Esophagus squamous epithelium (tissue), 5 donors: ENCODE data around the gene AUTS2. TPM values are rescaled to one million over a fixed set of nuclear protein-coding genes. Genes with fewer than 3 reads are reported as not detected.

ENCODE experiments used
- DNase-seq: peaks from one replicate; lab custom pipeline; 2025; lab: John Stamatoyannopoulos, UW
- H3K27ac ChIP-seq, 4 donors: fragments of 200-600 bp; sonication (generic); one replicate each; pipeline ENCODE4 v1.5.1; 2016 to 2019; ENCODE audit warnings: mild to moderate bottlenecking in 1 of 4
- H3K27me3 ChIP-seq, 4 donors: fragments of 200-600 bp; sonication (generic); 1 replicate in 3 of 4; 2 replicates in 1 of 4; pipeline versions ENCODE4 v1.5.1 to v1.6.0; 2017 to 2021; ENCODE audit warnings: antibody characterized with exemption in 1 of 4
- H3K36me3 ChIP-seq, 3 donors: fragments of 200-600 bp; sonication (generic); one replicate each; pipeline ENCODE4 v1.5.1; 2016 to 2019
- H3K4me1 ChIP-seq, 3 donors: fragments of 200-600 bp; sonication (generic); one replicate each; pipeline ENCODE4 v1.5.1; 2017 to 2019
- H3K4me3 ChIP-seq, 4 donors: fragments of 200-600 bp; sonication (generic); 1 replicate in 3 of 4; 2 replicates in 1 of 4; pipeline ENCODE4 v1.5.1; 2016 to 2019; ENCODE audit warnings: mild to moderate bottlenecking in 2 of 4, moderate library complexity in 1 of 4
- H3K9me3 ChIP-seq, 3 donors: fragments of 200-600 bp; sonication (generic); one replicate each; pipeline ENCODE4 v1.5.1; 2016 to 2019
- POLR2A ChIP-seq, 4 donors: fragments of 450-650 bp; IDR thresholded peaks; one replicate each; pipeline ENCODE4 v1.6.1; 2017; ENCODE audit warnings: antibody characterized with exemption in 4 of 4, mild to moderate bottlenecking in 4 of 4, moderate library complexity in 3 of 4
- WGBS, 2 donors: methylation state at CpG; one replicate each; pipeline ENCODE4 v1.1.5; 2018; 5-methylcytosine and 5-hydroxymethylcytosine counted together
- intact Hi-C: fragments of 100-400 bp; cut with DNase I; formaldehyde crosslinking; loops from one replicate; pipeline ENCODE4 v1.15.0; 2022
- total RNA-seq, 4 donors: library from RNA; depleted of rRNA; stranded (reverse); fragments of >200 nt; gene quantifications; one replicate each; pipeline ENCODE4 v1.1.0, GENCODE V29; 2016
- TF ChIP-seq, protein P1 (sequence below), 6 experiments: fragments of 450-650 bp in 4 of 6; fragments of 200-600 bp in 2 of 6; sonication (generic) in 2 of 6; IDR thresholded peaks; one replicate each; pipeline ENCODE4 v1.5.1; 2016 to 2019; ENCODE audit warnings: antibody characterized with exemption in 6 of 6, mild to moderate bottlenecking in 4 of 6, moderate library complexity in 4 of 6
- donor health status: DM: yes; HTN: yes; CAD: no.

AUTS2 gene
- total RNA-seq, 4 donors from 2014 or later: 9.5 to 36.2 (median 23.0) TPM

DNA sequence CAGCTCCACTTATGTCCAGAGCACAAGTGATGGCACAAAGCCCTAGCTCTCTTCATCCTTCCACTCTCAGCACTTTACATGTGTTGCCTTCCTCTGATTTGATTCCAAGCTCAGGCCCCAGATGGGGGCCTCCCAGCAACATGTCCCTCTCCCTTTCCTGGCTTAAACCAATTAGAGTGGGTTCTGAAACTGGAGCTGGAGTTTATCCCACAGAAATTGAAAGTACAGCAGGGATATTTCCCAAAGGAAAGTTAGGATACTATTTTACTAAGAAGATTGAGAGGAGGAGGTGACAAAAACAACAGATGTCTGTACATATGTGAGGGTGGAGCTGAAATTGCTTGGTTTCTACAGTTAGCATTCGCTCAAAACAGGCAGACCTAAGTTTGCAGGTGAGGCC is 724.6 kb downstream of the AUTS2 start:
- no peak for TF ChIP-seq POLR2A (IDR thresholded peaks at IDR 0.05)
- TF ChIP-seq, protein P1, sequence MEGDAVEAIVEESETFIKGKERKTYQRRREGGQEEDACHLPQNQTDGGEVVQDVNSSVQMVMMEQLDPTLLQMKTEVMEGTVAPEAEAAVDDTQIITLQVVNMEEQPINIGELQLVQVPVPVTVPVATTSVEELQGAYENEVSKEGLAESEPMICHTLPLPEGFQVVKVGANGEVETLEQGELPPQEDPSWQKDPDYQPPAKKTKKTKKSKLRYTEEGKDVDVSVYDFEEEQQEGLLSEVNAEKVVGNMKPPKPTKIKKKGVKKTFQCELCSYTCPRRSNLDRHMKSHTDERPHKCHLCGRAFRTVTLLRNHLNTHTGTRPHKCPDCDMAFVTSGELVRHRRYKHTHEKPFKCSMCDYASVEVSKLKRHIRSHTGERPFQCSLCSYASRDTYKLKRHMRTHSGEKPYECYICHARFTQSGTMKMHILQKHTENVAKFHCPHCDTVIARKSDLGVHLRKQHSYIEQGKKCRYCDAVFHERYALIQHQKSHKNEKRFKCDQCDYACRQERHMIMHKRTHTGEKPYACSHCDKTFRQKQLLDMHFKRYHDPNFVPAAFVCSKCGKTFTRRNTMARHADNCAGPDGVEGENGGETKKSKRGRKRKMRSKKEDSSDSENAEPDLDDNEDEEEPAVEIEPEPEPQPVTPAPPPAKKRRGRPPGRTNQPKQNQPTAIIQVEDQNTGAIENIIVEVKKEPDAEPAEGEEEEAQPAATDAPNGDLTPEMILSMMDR (IDR thresholded peaks at IDR 0.05): no peak
- H3K4me1 ChIP-seq: peaks cover 0 to 29% (median under 1%) of the 10 kb centered on the region in 3 donors
- no peak overlapping the region for H3K27ac ChIP-seq
- H3K36me3 ChIP-seq: no peaks in the 10 kb centered on the region
- intact Hi-C loops: no loop called here
- no peak overlapping the region for H3K4me3 ChIP-seq
- peaks cover 0 to 10% (median 0%) of the 10 kb centered on the region in 4 donors for H3K27me3 ChIP-seq
- WGBS, 2 donors: 80 to 83% methylated on average over 1 of the region's 1 CpG
- H3K9me3 ChIP-seq: no peaks in the 10 kb centered on the region
- no peak for DNase-seq

DNA sequence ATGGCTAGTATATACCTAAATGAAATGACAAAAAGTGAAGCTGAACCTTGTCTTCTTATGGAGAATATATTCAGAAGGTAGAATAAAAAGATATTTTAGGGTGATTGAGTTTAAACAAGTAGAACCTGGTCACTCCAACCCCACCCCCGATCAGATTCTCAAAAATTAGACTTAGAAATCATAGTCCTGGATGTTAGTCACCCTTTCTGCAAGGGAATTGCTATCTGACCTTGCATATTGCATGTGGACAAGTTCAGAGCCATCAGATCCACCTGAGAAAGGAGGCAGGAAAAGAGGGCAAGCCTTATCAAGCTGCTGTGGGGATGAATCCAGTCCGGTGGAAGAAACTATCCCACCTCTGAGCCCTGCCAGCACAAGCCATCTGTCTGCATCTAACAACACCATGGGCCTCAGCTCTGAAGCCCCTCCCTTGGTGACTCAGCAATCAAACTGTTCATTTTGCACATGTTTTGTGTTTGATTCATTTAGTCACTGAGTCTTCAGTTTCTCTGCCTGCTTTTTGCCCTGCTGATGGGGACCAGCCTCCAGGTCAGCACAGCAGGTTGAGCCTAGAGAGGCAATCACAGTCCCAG is 727.3 kb downstream of the AUTS2 start:
- Histone ChIP-seq H3K4me3 (no peak overlapping the region), H3K36me3 (no peaks in the 10 kb centered on the region), H3K9me3 (no peaks in the 10 kb centered on the region), H3K4me1 (peaks cover 0 to 15% (median 0%) of the 10 kb centered on the region in 3 donors), H3K27ac (no peak overlapping the region), H3K27me3 (peaks cover 0 to under 1% (median 0%) of the 10 kb centered on the region in 4 donors)
- 33 to 38% methylated on average over 2 of the region's 2 CpGs for WGBS, 2 donors
- no peak for TF ChIP-seq POLR2A (IDR thresholded peaks at IDR 0.05)
- TF ChIP-seq, protein P1 (IDR thresholded peaks at IDR 0.05): no peak
- no peak for DNase-seq
- intact Hi-C loops: no loop called here

DNA sequence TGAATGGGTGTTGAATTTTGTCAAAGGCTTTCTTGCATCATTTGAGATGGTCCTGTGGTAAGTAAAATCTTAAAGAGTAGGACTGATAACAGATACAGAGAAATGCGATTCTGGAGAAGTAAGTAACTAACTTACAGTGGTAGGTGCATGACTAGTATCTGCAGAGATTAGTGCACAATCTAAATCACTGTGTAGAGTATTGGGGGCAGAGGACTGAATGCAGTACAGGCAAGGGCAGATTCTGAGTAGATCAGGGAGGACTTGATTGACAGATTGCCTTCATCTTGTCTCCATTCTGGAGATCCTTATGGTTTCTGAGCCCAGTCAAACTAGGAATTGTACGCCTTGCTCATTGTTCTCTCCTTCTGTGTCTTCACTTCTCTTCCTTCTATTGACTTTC is 736.0 kb downstream of the AUTS2 start:
- H3K27ac ChIP-seq: no peak overlapping the region
- H3K4me1 ChIP-seq: no peaks in the 10 kb centered on the region
- intact Hi-C loops: no loop called here
- H3K9me3 ChIP-seq: no peaks in the 10 kb centered on the region
- no peak overlapping the region for H3K4me3 ChIP-seq
- H3K36me3 ChIP-seq: no peaks in the 10 kb centered on the region
- 86 to 100% methylated on average over 1 to 2 of the region's 2 CpGs for WGBS, 2 donors
- no peaks in the 10 kb centered on the region for H3K27me3 ChIP-seq
- TF ChIP-seq, protein P1 (IDR thresholded peaks at IDR 0.05): no peak
- TF ChIP-seq POLR2A (IDR thresholded peaks at IDR 0.05): no peak
- DNase-seq: no peak

DNA sequence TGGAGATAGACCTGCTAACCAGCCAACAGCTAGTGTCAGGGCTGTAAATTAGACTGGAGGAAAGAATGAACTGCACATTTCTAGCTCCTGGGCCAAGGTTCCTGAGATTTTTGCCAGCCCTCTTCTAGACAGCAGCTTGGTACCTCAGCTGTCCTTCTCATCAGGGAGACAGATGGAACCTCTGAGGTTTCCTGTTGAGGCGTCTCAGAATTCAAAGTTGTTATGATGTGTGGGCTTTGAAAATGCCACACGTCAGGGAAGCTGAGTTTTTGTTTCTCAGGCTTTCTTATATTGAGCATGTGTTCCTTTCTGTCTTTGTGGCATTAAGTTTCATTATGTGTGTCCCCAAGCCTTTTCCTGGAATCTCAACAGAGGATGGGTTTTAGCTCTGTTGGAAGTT is 736.6 kb downstream of the AUTS2 start:
- TF ChIP-seq, protein P1 (IDR thresholded peaks at IDR 0.05): no peak
- no peak for TF ChIP-seq POLR2A (IDR thresholded peaks at IDR 0.05)
- Histone ChIP-seq H3K4me1 (no peaks in the 10 kb centered on the region), H3K27me3 (no peaks in the 10 kb centered on the region), H3K4me3 (no peak overlapping the region), H3K9me3 (no peaks in the 10 kb centered on the region), H3K36me3 (no peaks in the 10 kb centered on the region), H3K27ac (no peak overlapping the region)
- WGBS, 2 donors: 69 to 71% methylated on average over 2 of the region's 2 CpGs
- intact Hi-C loops: no loop called here
- no peak for DNase-seq

DNA sequence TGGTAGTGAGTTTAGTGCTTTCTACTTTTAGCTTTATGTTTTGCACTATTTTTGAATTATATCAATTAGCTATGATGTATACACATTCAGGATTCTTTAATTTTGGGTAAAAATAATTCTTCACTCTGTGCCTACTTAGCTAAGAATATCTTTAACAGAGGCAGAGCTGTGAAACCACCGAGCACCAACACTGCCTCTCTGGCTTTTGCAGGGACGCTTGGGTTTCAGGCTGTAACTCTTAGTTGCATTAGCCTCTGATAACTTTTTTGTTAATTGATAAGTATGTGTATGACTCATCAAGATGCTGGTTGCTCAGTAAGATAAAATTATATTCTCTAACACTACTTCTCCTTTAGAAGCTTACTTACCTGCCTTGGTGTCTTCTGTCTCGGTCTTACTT is 738.3 kb downstream of the AUTS2 start:
- Histone ChIP-seq H3K27ac (no peak overlapping the region), H3K36me3 (no peaks in the 10 kb centered on the region), H3K4me3 (no peak overlapping the region), H3K4me1 (no peaks in the 10 kb centered on the region), H3K9me3 (no peaks in the 10 kb centered on the region), H3K27me3 (no peaks in the 10 kb centered on the region)
- intact Hi-C loops: no loop called here
- no peak for DNase-seq
- TF ChIP-seq, protein P1 (IDR thresholded peaks at IDR 0.05): no peak
- no peak for TF ChIP-seq POLR2A (IDR thresholded peaks at IDR 0.05)
- 85 to 87% methylated on average over 3 of the region's 3 CpGs for WGBS, 2 donors
